Erythroblast (primary cell): ENCODE results near the gene MS4A10.
"Not testable (repeated sequence)": the region's sequence is repeated elsewhere in the genome, so short reads cannot be mapped to it uniquely, and the experiment has no call there.

Source experiments
- DNase-seq, 2 experiments: peaks; one replicate each; lab custom pipeline; 2025; lab: John Stamatoyannopoulos, UW
- GATA1 ChIP-seq: IDR thresholded peaks from 2 replicates; pipeline ENCODE4 v1.6.1; 2011; ENCODE audit warnings: low read depth, mild to moderate bottlenecking, control low read depth, low read length, moderate library complexity
- POLR2A ChIP-seq: IDR thresholded peaks from 2 replicates; pipeline ENCODE4 v1.6.1; 2011; ENCODE audit warnings: mild to moderate bottlenecking, low read length

The MS4A10 gene

GRCh38 chr11:60785136-60785535, at the start of gene MS4A10:
MS4A10 (plus strand) TSS chr11:60785333; CDS start chr11:60790336, 5,003 bp downstream.
- TF ChIP-seq POLR2A (no peak), GATA1 (no peak)
- DNase-seq: no peak

GRCh38 chr11:60739114-60739513, 46.0 kb upstream of the MS4A10 start:
- TF ChIP-seq POLR2A: no peak
- no peak for TF ChIP-seq GATA1

GRCh38 chr11:60740573-60740972, 44.6 kb upstream of the MS4A10 start:
- TF ChIP-seq GATA1 (no peak), POLR2A (no peak)

More at GRCh38 chr11:60739114-60739513, 46.0 kb upstream of the MS4A10 start:
- DNase-seq: no peak

GRCh38 chr11:60741421-60741820, 43.7 kb upstream of the MS4A10 start:
- TF ChIP-seq POLR2A (no peak), GATA1 (no peak)
- DNase-seq: no peak

More at GRCh38 chr11:60740573-60740972, 44.6 kb upstream of the MS4A10 start:
- DNase-seq: no peak

GRCh38 chr11:60743058-60743457, 42.1 kb upstream of the MS4A10 start:
- no peak for DNase-seq
- TF ChIP-seq GATA1 (no peak), POLR2A (no peak)

GRCh38 chr11:60744114-60744513, 41.0 kb upstream of the MS4A10 start:
- TF ChIP-seq GATA1: no peak
- no peak for TF ChIP-seq POLR2A
- no peak for DNase-seq

- TF ChIP-seq POLR2A: no peak
- no peak for TF ChIP-seq GATA1
- DNase-seq: peak in 1 of 2 experiments; percentile 4
Measured at GRCh38 chr11:60747359-60747873, 37.7 kb upstream of the MS4A10 start.

GRCh38 chr11:60748225-60748624, 36.9 kb upstream of the MS4A10 start:
- no peak for TF ChIP-seq POLR2A
- no peak for TF ChIP-seq GATA1
- DNase-seq: no peak

- no peak for TF ChIP-seq POLR2A
- TF ChIP-seq GATA1: no peak
- no peak for DNase-seq
Measured at GRCh38 chr11:60748821-60749220, 36.3 kb upstream of the MS4A10 start.

GRCh38 chr11:60750911-60751310, 34.2 kb upstream of the MS4A10 start:
- TF ChIP-seq GATA1: no peak
- no peak for TF ChIP-seq POLR2A

GRCh38 chr11:60753309-60753708, 31.8 kb upstream of the MS4A10 start:
- DNase-seq: peak in 1 of 2 experiments; percentile 22
- TF ChIP-seq GATA1 (no peak), POLR2A (no peak)

More at GRCh38 chr11:60750911-60751310, 34.2 kb upstream of the MS4A10 start:
- no peak for DNase-seq

GRCh38 chr11:60754887-60755286, 30.2 kb upstream of the MS4A10 start:
- TF ChIP-seq POLR2A: no peak
- no peak for TF ChIP-seq GATA1
- DNase-seq: no peak

- peak; percentile 9 to 12 for DNase-seq
- TF ChIP-seq GATA1: no peak
- TF ChIP-seq POLR2A: no peak
Measured at GRCh38 chr11:60756307-60757032, 28.7 kb upstream of the MS4A10 start, which contains the start of gene MS4A15. MS4A15 (plus strand) TSS chr11:60756867; CDS start chr11:60763734, 6,867 bp downstream.

GRCh38 chr11:60757231-60757800, 27.8 kb upstream of the MS4A10 start:
- DNase-seq: no peak
- TF ChIP-seq POLR2A (no peak), GATA1 (no peak)

GRCh38 chr11:60758671-60759070, 26.5 kb upstream of the MS4A10 start:
- DNase-seq: not testable (repeated sequence)

- not testable (repeated sequence) for DNase-seq
Measured at GRCh38 chr11:60759438-60760225, 25.5 kb upstream of the MS4A10 start.
